Skin epidermis (tissue), 12 donors: ENCODE data around the gene KDM3B.
"Not testable (repeated sequence)": the region's sequence is repeated elsewhere in the genome, so short reads cannot be mapped to it uniquely, and the experiment has no call there.

Experiments used
- H3K27ac ChIP-seq, 21 experiments: fragments of 200-600 bp; sonication (generic) in 11 of 21; one replicate each; pipeline ENCODE4 v1.5.0; 2020; ENCODE audit warnings: mild to moderate bottlenecking in 3 of 21, inconsistent platforms in 2 of 21, moderate library complexity in 2 of 21
- H3K4me3 ChIP-seq, 7 experiments: fragments of 200-600 bp; sonication (generic) in 2 of 7; one replicate each; pipeline ENCODE4 v1.5.0; 2020; ENCODE audit warnings: inconsistent platforms in 2 of 7, mild to moderate bottlenecking in 2 of 7, moderate library complexity in 1 of 7

KDM3B gene, protein sequence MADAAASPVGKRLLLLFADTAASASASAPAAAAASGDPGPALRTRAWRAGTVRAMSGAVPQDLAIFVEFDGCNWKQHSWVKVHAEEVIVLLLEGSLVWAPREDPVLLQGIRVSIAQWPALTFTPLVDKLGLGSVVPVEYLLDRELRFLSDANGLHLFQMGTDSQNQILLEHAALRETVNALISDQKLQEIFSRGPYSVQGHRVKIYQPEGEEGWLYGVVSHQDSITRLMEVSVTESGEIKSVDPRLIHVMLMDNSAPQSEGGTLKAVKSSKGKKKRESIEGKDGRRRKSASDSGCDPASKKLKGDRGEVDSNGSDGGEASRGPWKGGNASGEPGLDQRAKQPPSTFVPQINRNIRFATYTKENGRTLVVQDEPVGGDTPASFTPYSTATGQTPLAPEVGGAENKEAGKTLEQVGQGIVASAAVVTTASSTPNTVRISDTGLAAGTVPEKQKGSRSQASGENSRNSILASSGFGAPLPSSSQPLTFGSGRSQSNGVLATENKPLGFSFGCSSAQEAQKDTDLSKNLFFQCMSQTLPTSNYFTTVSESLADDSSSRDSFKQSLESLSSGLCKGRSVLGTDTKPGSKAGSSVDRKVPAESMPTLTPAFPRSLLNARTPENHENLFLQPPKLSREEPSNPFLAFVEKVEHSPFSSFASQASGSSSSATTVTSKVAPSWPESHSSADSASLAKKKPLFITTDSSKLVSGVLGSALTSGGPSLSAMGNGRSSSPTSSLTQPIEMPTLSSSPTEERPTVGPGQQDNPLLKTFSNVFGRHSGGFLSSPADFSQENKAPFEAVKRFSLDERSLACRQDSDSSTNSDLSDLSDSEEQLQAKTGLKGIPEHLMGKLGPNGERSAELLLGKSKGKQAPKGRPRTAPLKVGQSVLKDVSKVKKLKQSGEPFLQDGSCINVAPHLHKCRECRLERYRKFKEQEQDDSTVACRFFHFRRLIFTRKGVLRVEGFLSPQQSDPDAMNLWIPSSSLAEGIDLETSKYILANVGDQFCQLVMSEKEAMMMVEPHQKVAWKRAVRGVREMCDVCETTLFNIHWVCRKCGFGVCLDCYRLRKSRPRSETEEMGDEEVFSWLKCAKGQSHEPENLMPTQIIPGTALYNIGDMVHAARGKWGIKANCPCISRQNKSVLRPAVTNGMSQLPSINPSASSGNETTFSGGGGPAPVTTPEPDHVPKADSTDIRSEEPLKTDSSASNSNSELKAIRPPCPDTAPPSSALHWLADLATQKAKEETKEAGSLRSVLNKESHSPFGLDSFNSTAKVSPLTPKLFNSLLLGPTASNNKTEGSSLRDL (N-terminal part only)

DNA sequence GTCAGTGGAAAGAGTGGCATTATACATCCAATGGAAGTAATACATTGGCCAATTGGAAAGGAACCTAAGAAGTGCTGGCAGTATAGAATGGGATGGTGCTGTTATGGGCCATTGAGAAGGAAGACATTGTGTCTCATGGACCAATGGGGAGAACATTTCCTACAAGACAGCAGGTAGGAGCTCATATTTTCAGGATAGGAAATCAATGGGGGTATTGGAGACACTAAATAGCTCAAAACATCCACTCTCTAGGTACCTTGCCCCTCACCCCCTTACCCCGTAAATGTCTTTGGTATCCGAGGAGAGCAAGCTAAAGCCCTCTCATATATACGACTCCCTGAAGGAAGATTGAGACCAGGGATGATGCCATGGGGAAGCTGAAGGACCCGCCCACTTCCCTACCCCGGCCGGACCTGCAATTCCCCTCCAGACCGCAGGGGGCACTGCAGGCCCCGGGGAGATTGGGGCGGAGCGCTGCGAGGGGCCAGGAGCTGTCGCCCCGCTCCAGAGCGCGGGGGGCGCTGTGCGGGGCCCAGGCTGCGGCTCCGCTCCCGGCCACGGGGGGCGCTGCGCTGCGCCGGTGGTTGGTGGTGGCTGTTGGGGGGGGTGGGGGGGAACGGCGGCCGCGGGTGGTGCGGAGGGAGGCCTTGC is at the start of gene KDM3B:
Gene KDM3B, plus strand, starts transcription at position 615 of the 651 bp plus-strand sequence. CDS start 111 bp downstream, outside the sequence.
- Histone ChIP-seq H3K4me3 (peak within 1 kb of the TSS; percentile 86 to 94 (median 89)), H3K27ac (peak within 1 kb of the TSS; percentile 93 to 99 (median 97))

DNA sequence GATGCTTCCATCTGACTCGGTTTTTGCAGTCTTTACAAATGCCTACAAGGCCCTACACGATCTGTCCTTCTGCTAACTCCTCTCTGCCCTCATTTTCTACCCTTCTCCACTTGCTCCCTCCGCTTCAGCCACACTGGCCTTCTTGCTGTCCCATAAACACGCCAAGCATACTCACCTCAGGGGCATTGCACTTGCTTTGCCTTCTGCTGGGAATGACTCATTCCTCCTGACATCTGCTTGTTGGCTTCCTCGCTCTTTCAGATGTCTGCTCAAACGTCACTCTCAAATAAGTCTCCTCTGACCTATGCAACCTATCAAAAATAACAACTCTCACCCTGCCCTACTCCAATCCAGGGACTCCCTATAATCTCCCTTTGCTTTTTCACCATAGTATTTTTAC is 49.1 kb upstream of the KDM3B start:
- H3K27ac ChIP-seq: no peak overlapping the region
- no peak overlapping the region for H3K4me3 ChIP-seq

DNA sequence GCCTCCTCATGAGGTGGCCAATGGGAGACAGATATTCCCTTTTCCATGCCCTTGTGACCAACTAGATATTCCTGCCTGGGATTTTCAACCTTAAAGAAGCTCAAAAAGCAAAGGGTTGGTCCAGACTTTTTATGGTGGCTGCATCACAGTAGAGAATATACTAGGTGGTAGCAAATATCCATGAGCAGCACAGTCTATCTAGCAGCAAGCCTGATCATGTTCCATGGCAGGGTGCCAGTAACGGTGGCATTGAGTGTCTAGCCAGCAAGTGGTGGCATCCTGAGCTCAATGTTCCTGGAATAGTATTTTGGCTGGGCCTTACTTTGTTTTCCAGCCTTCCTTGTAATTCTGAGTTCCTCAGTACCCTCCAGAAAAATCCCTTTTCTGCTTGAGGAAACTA is 46.7 kb upstream of the KDM3B start:
- no peak overlapping the region for H3K27ac ChIP-seq
- H3K4me3 ChIP-seq: no peak overlapping the region

DNA sequence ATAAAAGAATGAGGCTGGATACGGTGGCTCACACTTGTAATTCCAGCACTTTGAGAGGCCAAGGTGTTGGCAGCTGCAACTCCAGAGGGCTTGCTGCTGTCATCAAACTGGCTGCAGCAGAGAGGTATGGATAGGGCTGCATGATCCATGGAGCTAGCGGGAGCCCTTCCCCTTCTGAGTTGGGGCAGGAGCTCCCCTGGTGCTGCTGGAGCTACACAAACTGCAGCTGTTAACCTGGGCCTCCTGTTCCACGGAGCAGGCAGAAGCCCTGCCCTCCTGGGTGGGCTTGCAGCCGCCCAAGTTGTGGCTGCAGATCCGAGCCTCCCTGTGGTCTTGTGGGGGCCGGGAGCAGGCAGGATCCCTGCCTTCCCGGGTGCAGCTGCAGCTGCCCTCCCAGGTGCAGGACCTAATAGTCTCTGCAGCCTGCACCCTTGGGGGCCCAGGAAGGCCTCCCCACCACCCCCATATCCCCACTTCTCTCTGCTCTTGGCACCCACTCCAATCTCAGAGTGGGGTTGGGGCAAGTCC is 36.7 kb upstream of the KDM3B start:
- no peak overlapping the region for H3K27ac ChIP-seq
- H3K4me3 ChIP-seq: no peak overlapping the region

DNA sequence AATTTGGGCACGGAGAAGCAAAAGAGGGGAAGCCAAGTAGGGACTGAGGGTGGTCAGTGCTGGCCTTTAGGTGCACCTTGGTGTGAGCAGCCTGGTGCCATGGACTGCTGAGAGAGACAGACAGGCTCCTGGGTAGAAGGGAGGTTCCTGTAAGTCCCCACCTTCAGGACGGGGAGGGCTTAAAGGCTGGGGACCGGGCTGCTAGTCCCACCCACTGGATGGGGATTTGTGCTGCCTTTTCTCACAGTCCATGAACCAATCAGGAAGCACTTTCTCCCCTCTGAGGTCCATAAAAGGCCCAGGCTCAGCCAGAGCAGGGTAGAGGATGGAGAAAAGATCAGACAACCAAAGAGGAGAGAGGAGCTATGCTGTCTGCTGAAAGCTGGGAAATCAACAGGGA is 36.1 kb upstream of the KDM3B start:
- H3K27ac ChIP-seq: no peak overlapping the region
- no peak overlapping the region for H3K4me3 ChIP-seq

DNA sequence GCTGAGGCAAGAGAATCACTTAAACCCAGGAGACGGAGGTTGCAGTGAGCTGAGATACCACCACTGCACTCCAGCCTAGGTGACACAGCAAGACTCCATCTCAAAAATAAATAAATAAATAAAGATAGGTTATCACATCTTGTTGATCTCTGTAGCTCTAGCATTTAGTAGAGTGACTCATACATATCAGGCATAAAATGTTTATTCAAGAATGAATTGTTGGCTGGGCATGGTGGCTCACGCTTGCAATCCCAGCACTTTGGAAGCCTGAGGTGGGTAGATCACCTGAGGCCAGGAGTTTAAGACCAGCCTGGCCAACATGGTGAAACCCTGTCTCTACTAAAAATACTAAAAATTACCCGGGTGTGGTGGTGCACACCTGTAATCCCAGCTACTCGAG is 34.3 kb upstream of the KDM3B start:
- not testable (repeated sequence) for H3K27ac ChIP-seq, H3K4me3 ChIP-seq

DNA sequence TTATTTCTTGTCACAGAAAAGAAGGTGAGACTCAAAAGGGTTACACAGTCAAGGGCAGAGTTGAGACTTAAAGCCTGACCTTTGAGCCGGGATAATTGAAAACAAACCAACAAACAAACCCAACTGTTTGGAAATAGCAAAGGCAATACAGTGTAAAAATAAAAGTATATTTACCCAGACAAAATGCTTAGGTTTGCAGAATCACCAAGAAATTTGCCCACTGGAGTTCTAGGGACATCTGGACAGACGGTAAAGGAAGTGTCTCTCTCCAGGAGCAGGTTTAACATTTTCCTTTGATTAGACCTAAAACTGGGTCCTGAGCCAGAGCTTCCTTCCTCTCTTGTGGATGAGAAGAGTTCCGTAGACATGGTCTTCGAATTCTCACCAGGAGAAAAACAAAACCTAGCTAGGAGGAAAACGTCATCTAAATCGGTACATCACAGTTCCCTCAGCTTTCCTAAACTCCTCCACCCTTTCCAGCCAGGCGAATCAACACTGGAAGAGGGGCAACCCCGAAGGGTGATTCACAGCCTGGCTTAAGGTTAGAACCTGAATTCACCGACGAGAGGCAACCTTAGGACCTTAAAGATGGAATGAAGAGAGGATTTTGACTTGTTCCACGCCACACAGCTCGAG is 21.6 kb upstream of the KDM3B start:
- H3K27ac ChIP-seq: peak overlapping the region in 1 of 21 experiments; percentile 46

DNA sequence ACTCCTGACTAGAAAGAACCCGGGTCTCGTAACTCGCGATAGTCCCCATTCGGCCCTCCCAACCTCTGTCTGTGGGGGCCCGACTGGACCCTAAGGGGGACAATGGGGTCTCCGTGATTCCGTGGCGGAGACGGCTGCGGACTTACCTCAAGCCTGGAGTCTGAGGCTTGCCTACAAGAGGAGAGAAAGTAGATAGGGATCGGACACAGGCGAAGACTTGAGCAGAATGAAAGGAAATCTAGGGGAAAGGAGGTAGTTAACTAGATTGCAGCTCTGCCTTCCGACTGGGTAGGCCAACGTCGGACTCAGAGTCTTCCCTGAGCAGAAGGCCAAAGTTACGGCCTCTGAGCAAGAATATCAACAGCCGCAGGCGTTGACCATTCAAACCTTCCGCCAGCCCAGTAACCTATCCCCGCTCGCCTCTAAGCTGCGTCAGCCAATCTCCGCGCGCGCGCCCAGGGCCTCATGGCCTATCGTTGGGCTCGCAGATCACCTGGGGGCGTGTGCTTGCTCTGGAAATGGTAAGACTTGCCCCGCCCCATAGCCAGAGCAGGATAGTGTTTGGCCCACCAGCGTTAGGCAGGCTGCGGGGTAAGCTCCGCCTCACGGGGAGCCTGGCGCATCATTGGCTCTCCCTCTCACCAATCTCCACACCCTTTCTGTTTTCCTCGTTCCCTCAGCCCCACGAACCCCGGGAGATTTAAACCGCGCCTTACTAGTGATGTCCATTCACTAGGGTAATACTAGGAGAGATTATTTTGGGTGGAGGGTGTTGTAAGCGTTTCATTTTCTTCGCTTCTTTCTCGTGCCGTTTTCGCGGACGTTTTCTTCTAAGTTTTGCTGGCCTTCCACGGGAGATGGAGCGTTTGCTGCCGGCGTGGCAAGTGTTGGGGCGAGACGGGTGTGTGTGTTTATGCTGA is 20.8 kb upstream of the KDM3B start, which contains the start of gene CDC25C:
Gene CDC25C, minus strand, starts transcription at position 356 of the 920 bp plus-strand sequence. CDS start 624 bp downstream, outside the sequence.
- H3K4me3 ChIP-seq: peak within 1 kb of the TSS; percentile 33 to 58 (median 52)
- peak within 1 kb of the TSS in 2 of 21 experiments; percentile 25 to 46 for H3K27ac ChIP-seq

More for the DNA sequence above, 21.6 kb upstream of the KDM3B start:
- H3K4me3 ChIP-seq: peak overlapping the region; percentile 33 to 58 (median 52)

DNA sequence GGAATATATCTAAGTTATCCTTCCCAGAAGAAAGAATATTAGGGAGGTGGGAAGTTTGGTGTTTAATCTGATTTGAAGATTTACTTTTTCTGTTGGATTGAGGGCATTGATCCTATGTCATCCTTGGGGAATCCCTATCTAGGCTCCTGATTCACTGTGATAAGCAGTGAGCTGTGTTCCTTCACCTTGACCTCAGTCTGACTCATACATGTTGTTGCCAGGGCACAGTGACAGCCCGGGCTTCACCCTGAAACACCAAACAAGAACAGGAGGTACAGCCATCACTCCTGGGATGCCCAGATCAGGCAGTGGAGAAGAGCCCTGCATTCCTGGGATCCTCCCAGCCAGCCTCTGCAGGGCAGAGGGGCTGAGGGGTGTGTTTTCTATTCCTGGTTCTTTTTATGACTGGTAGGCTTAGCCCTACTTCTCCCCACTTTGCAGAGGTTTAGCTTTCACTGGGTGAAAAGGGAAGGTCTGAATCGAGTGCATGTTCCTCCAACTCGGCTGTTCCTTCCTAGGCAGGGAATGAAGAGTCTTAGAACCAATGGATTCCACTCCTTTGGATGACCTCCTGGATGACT is 17.5 kb upstream of the KDM3B start:
- Histone ChIP-seq H3K4me3 (no peak overlapping the region), H3K27ac (no peak overlapping the region)

DNA sequence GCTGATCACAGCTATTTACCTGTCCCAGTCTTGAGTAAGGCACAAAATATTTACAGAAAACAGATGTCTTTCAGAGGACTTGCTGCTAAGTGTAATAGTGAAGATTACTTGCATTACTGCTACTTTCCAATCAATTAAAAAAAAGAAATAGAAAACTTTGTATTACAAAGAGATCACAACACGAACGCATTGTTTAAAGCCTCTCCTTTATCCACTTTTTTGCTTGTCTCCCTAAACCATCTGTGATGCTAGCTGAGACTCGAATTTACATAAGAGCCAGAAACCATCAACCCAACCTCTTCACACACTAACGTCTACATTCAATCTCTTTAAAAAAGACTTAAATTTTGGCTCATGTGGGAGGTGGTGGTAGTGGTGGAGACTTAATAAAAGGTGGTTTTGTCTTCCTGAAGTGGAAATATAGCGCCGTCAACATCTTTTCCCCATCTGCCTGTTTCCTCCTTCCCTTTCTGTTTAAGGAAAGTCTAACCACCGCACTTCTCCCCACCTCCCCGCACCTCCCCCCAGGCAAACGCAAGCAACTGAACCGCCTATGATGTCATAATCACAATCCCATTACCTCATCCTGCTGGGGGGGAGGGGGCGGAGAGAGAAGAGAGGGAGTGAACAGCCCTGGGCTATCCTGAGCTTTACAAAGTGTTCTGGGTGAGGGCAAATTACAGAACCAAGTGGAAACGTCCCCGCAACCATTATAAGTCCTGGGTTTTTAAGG is 15.4 kb upstream of the KDM3B start:
- peak overlapping the region; percentile 94 to 100 (median 99) for H3K27ac ChIP-seq
- H3K4me3 ChIP-seq: peak overlapping the region; percentile 81 to 98 (median 89)

DNA sequence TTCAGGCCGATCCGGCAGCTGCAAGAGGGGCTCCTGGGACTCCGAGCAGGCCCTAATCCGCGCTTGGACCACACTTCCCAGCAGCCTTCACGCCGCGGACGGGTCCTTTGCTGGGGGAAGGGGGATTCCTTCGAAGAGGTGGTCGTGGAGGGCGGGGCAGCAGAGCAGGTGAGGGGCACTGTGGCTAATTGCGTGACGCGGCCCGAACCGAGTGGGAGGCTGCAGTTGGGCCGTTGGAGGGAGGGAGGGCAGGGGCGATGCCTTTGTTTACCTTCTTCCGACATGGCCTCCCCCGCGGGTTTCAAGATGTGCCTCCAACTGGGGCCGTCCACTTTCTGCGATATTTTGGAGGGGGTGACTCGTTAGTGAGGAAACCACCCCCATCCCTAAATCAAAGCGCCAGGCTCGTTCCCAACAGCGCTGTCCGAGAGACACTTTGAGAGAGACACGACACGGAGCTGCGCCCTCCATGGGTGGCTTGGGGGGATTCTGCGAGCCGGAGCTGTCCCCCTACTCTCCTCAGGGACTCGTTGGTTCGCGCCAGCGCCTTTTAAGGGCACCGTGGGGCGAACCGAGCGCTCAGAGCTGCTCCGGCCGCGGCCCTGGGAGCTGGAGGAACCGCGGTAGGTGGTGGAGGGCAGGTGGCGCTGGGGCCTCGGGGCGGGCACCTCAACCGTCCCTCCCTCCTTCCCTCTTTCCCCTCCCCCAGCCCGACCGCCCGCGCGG is 14.6 kb upstream of the KDM3B start, which contains the start of gene FAM53C:
Gene FAM53C, plus strand, starts transcription at position 582 of the 726 bp plus-strand sequence. CDS start 3,070 bp downstream, outside the sequence.
- H3K27ac ChIP-seq: peak within 1 kb of the TSS; percentile 94 to 100 (median 99)
- peak within 1 kb of the TSS; percentile 81 to 98 (median 89) for H3K4me3 ChIP-seq

DNA sequence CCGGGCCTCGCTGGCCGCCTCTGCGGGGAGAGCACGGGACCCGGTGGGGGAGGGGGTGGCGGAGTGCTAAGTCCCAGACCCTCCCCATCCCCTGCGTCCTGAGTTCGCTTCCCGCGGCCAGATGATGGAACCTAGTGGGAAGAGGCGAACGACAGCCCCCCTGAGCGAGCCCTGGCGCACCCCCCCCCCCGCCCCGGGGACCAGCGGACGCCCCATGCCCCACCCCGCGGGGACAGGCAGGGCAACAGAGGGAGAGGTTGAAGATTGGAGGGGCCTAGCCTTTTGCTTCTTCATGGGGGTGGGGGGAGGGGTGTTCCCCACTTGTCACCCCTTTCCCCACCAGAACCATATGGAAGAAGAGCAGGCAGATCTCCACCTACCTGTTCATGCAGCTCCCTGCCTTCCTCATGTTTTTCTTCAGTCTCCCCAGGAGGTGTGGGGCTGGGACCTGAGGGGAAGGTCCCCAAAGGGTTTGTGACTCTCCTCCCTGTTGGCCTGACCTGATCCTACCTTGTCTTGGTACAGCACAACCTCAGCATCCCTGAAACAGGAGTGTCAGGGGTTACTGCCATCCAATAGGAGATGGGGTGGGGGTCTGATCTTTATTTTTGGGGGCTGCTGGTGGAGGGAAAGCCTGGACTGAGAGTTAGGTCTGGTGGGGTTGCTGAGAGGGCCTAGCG is 13.9 kb upstream of the KDM3B start:
- Histone ChIP-seq H3K27ac (peak overlapping the region; percentile 94 to 100 (median 99)), H3K4me3 (peak overlapping the region; percentile 81 to 98 (median 89))

DNA sequence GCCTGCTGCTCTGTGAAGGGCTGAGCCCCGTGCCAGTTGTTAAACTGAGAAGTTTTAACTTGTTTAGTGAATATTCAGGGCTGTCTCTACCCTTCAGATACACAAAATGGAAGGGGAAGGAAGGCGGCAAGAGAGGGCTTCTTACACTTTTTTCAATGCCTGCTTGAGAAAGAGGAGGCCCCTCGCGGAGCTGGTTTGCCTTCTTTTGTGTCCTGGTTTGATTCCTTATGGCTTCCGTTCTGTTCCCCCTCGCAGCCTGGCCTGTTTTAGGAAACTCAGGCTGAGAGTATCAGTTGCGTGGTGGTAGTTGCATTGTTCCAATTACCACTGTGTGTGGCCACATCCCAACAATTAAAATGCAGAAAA is 13.4 kb upstream of the KDM3B start:
- Histone ChIP-seq H3K4me3 (peak overlapping the region; percentile 81 to 98 (median 89)), H3K27ac (peak overlapping the region; percentile 35 to 100 (median 99))

DNA sequence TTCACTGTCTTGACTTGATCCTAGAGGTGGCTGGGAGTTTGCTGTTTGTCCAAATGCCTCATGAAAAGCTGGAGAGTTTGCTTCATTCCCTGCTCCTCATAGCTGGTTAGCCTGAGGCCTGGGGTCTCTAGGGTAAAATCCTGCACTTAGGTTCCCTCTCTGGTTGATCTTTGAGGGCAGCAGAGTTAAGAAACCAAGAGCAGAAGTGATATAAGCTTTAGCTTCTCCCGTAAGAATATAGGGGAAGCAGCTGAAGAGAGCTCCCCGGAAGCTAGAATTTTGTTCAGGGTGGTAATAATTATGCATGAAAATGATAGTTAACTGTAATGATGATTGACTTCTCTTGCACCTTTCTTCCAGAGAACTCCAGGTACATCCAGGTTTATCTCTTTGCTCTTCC is 13.0 kb upstream of the KDM3B start:
- Histone ChIP-seq H3K4me3 (peak overlapping the region in 6 of 7 experiments; percentile 81 to 98 (median 90)), H3K27ac (peak overlapping the region in 18 of 21 experiments; percentile 94 to 100 (median 100))

DNA sequence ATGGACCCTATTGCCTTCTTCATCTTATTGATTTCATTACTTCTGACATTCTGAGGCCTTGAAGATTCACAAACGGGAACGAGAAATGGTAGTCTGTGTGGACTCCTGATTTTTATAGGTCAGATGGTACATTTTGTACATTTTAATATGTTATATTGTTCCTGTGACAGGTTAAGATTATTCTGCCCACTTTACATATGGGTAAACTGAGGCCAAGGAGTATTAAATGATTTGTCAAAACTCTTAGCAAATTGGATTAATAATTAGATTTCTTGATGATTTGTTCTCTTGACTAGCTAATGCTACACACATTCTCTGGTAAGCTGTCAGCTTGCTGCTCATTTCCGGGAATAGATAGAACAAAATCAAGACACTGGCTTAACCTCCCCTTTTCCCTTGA is 12.5 kb upstream of the KDM3B start:
- Histone ChIP-seq H3K27ac (peak overlapping the region in 4 of 21 experiments; percentile 94 to 100 (median 98)), H3K4me3 (peak overlapping the region in 3 of 7 experiments; percentile 81 to 94 (median 92))
